Muscle of arm (tissue), 14 donors: Measurements from ENCODE around the gene MRPS18A. TPM values are rescaled to one million over a fixed set of nuclear protein-coding genes. Genes with fewer than 3 reads are reported as not detected.

Source experiments
- DNase-seq: peaks from one replicate; pipeline ENCODE4 v3.0.0-alpha.2; 2013
- long read RNA-seq, 11 donors: transcript quantifications; one replicate each; lab custom pipeline, GENCODE V29; 2026
- polyA plus RNA-seq, 12 donors: library from polyadenylated mRNA; unstranded; fragments of 120-200 nt; gene quantifications; one replicate each; pipeline ENCODE4 v1.2.1, GENCODE V29; 2013; ENCODE audit not compliant: insufficient read length in 12 of 12

The MRPS18A gene
- polyA plus RNA-seq: 10 to 100 TPM in 11 of 12 donors, not detected in 1; 26.7 to 38.0 (median 31.5) TPM
- long read RNA-seq, donor 1, transcript MRPS18A-202 (6 exons, 1,062 nt): major isoform, 24 of 25 reads
- long read RNA-seq, donor 1, partial matches to known transcripts: 0 of 25 reads
- long read RNA-seq, donor 1, other reads (novel, unspliced or antisense): 0 of 25 reads
- long read RNA-seq, donor 2, transcript MRPS18A-202 (6 exons, 1,062 nt): major isoform, 21 of 23 reads
- long read RNA-seq, donor 2, partial matches to known transcripts: 0 of 23 reads
- long read RNA-seq, donor 2, other reads (novel, unspliced or antisense): 0 of 23 reads
- long read RNA-seq, donor 3, transcript MRPS18A-202 (6 exons, 1,062 nt): major isoform, 8 of 8 reads
- long read RNA-seq, donor 3, partial matches to known transcripts: 0 of 8 reads
- long read RNA-seq, donor 3, other reads (novel, unspliced or antisense): 0 of 8 reads
- long read RNA-seq, donor 4, partial matches to known transcripts: 0 of 3 reads
- long read RNA-seq, donor 4, other reads (novel, unspliced or antisense): 0 of 3 reads
- long read RNA-seq, donor 5, transcript MRPS18A-202 (6 exons, 1,062 nt): major isoform, 40 of 42 reads
- long read RNA-seq, donor 5, partial matches to known transcripts: 0 of 42 reads
- long read RNA-seq, donor 5, other reads (novel, unspliced or antisense): 0 of 42 reads
- long read RNA-seq, donor 6, transcript MRPS18A-202 (6 exons, 1,062 nt): major isoform, 16 of 19 reads
- long read RNA-seq, donor 6, partial matches to known transcripts: 0 of 19 reads
- long read RNA-seq, donor 6, other reads (novel, unspliced or antisense): 0 of 19 reads
- long read RNA-seq, donor 7, transcript MRPS18A-202 (6 exons, 1,062 nt): major isoform, 9 of 10 reads
- long read RNA-seq, donor 7, partial matches to known transcripts: 0 of 10 reads
- long read RNA-seq, donor 7, other reads (novel, unspliced or antisense): 0 of 10 reads
- long read RNA-seq, donor 8, transcript MRPS18A-202 (6 exons, 1,062 nt): major isoform, 34 of 35 reads
- long read RNA-seq, donor 8, partial matches to known transcripts: 0 of 35 reads
- long read RNA-seq, donor 8, other reads (novel, unspliced or antisense): 0 of 35 reads
- long read RNA-seq, donor 9, transcript MRPS18A-202 (6 exons, 1,062 nt): major isoform, 23 of 24 reads
- long read RNA-seq, donor 9, partial matches to known transcripts: 0 of 24 reads
- long read RNA-seq, donor 9, other reads (novel, unspliced or antisense): 0 of 24 reads
- long read RNA-seq, donor 10, transcript MRPS18A-202 (6 exons, 1,062 nt): major isoform, 26 of 28 reads
- long read RNA-seq, donor 10, partial matches to known transcripts: 0 of 28 reads
- long read RNA-seq, donor 10, other reads (novel, unspliced or antisense): 0 of 28 reads
- long read RNA-seq, donor 11, transcript MRPS18A-202 (6 exons, 1,062 nt): major isoform, 17 of 20 reads
- long read RNA-seq, donor 11, partial matches to known transcripts: 0 of 20 reads
- long read RNA-seq, donor 11, other reads (novel, unspliced or antisense): 0 of 20 reads

DNA sequence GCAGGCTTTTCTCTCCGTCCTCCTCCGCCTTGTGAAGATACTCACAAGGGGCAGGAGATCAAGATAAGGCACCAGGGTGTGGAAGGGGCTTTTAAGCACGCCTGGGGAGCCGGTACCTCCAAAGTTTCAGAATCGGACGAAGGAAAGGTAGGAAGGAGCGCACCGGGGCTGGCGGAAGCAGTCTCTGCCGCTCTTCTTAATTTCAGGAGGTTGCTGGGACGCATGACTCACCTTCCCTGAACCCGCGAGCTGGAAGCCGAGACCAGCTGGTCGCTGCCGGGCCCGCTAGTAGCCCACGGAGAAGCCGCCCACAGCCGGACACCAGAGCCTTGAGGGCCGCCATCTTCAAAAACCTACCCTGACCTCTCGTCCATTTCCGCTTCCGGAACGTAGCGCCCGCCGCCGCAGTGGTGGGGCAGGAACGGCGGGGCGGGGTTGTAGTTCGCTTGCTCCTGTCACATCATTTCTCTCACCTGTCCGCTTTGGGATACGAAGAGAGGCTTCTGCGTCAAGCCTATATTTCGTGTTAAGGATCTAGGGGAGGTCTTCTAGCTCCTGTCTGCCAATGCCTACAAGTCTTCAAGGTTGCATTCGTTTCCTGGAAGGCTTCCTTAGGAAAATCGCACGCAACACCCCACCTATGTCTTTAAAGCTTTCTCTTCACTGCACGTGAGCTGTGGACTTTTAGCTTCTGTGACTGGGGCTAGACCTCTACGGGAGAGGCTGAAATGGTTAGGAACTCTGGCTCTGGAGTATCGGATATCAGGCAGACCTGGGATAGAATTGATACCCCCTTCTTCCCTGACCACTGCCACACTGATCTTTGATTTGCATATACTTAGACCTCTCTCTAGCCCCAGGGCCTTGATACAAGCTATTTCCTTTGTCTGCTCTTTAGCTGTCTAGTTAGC lies at the start of gene MRPS18A:
Gene MRPS18A (minus strand): TSS at position 355 of the 911 bp plus-strand sequence. CDS start 12 bp downstream, at position 343.
- DNase-seq: peak; percentile 77

DNA sequence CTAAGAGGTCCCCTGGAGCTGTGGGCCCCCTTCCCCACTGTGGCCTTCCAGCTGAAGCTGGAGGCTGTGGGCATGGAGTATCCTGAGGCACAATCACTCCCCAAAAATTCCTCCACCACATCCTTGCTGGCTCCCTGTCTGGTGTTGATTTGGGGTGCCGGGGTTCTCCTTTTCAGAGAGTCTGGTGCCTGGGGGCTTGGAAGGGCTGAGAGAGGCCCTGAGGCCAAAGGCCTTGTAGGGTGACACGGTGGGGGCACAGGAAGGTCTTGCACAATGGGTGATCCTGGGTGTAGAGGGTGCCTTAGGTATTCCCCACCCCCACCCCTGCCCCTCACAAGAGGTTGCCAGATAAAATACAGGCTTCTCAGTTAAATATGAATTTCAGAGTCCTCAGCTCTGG lies 49.3 kb upstream of the MRPS18A start:
- DNase-seq: no peak

DNA sequence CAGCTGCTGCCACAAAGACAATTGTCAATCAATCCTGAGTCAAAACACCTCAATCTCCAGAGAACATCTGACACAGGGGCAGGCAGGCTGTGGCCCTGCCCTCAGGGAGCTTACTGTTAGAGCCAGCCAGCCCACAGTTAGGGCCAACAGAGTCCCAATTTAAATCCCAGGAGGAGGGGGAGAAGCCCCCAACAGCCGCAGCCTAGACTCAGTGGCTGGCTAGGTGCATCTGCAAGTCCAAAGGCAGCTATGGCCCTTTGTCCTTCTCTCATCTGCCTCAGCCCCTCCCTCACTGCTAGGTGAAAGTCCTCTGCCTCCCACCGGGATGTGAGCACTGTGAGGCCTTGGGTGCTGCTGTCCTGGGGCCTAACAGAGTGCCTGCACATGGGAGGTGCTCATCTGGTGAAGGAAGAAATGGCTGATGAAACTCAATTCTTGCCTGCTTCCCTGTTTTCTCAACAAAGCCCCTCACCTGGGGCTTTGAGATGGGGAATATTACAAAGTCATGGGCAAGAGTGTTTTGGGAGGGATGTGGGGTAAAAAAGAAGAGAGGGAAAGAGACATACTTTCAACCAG lies 48.7 kb upstream of the MRPS18A start:
- DNase-seq: no peak

DNA sequence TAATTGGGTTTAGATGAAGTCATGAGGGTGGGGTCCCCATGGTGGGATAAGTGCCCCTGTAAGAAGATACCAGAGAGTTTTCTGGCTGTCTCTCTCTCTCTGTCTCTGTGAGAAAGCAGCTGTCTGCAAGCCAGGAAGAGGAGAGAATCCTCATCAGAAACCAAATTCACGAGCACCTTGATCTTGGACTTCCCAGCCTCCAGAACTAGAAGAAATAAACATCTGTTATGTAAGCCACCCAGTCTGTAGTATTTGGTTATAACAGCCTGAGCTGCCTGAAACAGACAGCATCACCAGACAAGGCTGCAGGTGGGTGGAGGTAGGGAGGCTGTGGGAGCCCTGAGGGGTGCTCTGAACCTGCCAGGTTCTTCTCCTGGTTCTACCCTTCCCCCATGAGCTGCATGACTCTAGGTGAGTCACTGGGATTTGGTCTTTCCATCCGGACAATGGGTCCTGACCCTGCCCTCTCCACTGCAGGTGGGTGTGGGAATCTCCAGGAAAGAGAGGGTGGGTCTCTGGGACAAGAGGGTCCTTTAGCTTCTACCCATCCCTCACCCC lies 48.1 kb upstream of the MRPS18A start:
- no peak for DNase-seq

DNA sequence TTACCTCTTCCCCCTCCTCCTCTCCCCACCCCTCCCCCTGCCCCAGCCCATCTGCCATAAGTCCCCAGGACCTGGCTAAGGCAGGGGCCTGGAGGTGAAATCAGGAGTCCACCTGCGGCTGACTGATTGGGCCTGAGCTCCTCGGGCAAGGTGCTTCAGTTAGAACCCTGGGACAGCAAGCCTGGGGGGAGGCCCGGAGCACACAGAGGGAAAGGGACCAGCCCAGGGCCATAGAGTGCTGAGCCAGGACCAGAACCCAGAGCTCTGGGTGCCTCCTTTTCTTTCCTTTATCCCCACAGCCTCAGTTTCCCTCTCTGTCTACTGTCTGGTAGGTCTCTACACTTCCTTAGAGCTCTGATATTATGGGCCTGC lies 46.7 kb upstream of the MRPS18A start:
- DNase-seq: no peak

DNA sequence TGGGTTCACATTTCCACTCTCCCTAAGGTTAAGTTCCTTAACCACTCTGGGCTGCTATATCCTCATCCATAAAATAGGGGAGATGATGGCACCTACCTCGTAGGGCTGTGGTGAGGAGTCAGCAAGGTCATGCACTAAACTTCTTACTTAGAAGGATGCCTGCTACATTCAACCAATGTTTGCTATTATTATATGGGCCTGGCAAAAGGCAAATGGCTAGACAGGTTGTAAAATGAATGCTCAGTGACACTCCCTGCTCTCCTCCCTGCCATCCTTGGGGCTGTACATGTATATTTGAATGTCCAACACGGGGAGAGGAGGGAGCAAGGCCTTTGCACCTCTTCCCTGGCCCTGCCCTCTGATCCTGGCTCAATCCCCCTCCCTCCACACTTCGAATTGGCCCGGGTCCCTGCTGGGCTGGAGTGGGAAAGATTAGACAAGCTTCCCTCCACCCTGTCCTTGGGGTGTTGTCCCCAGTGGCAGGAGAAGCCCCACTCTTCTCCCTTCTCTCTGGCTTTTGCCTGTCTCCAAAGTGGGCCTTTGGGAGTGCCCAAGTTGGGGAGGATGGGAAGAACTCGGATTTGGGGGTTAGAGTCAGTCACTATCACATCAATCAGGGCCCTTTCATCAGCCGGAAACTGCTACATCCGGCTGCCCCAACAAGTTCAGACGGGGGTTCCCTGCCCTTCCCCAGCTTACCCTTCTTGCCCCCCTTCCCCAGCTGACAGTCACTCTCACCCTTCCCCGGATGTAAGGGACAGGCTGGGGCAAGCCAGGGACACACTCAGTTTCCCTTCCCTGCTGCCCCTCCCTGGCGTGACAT lies 46.1 kb upstream of the MRPS18A start:
- DNase-seq: no peak

DNA sequence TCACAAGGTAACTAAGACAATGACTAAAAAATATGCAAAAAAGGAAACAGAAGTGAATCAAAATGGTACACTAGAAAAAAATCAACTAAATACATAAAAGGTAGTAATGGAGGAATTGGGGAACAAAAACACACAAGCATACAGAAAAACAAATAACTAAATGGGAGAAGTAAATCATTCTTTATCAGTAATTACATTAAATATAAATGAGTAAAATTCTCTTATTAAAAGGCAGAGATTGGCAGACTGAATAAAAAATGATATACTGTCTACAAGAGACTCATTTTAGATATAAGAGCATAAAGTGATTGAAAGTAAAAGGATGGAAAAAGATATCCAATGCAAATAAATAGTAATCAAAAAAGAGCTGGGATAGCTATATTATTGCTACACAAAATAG lies 43.0 kb upstream of the MRPS18A start:
- no peak for DNase-seq

DNA sequence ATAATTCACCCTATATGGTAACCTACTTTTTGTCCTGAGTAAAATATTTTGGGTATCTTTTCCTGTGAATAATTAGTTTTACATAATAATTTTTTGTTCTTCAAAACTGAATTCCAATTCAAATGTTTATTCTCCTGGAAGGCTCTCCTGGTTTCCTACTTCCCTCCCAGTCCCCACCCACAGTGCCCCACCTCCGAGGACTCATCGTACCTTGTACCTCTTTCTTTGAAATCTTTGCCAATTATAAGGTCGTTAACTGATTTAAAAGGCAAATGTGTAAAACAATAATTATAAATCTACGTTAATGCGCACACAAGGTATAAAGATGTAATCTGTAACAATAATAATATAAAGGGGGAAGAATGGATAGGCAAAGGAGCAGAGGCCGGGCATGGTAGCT lies 41.9 kb upstream of the MRPS18A start:
- DNase-seq: no peak

DNA sequence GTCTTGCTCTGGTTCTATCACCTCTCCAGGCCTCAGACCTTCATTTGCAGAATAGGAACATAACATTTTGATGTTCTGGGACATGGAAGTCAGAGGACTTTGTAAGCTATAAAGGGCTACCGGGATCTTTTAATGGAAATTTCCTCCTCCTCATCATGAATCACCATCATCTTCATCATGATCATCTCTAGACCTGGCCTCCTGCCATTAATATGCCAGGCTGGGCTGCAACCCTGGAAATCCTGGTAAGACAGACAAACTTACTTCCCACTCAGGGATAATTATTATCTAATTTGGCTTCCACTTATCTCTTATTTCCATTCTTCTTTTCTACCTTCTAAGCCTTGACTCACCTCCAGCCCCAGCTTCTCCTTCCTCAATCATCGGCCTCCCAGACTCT lies 41.0 kb upstream of the MRPS18A start:
- no peak for DNase-seq

DNA sequence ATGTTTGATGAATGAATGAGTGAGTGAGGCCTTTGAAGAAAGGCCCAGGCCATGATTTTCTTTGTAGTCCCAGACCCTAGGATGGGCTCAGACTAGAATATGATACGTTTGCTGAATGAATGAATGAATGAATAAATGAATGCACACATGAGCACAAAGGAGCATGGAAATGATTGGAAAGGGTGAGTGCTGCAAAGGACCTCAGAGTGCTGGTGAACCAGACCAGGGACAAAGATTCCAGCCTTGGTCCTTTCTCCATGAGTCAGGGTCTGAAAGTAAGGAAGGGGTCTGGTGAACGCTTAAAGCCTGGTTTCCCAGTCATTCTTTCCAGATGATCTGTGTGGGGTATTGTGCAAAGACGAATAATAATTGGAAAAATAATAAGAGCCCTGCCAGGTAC lies 40.0 kb upstream of the MRPS18A start:
- no peak for DNase-seq

DNA sequence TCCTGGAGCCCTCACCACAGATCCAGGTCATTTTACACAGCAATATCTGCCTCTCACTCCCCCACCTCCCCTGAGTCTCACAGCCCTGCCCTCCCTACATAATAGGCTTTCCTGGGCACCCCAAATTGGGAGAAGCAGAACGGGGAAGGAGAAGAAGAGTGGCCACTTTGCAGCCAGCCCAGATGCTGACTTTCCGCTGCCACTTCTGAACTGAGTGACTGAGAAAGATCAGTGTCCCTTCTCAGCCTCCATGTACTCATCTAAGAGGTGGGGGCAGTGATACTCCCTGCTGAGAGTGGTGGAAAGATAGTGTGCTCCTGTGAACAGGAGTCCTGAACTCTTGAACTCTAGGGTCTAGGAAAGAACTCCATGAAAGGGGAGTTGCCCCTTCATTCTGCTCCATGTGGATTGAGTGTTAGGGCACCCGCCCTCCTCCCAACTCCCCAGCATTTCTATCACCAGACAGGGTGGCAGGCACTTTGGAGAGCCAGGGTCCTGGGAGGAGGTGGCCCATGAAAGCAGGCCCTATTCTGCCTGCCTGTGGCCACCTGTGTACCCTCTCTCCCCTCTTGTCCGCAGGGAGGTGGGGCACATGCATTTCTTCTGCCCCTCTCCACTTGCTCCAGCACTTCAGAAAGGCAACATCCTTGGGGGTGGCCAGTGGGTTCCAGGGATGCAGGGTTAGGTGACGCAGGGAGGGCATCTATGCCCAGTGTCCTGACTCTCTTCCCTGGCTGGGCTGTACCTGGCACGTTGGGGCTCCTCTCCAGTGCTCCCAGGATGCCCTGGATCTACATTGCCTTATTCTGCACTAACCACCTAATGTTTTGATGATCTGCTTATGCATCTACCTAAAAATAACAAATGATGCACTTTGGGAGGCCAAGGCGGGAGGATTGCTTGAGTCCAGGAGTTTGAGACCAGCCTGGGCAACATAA lies 38.3 kb upstream of the MRPS18A start:
- no peak for DNase-seq

DNA sequence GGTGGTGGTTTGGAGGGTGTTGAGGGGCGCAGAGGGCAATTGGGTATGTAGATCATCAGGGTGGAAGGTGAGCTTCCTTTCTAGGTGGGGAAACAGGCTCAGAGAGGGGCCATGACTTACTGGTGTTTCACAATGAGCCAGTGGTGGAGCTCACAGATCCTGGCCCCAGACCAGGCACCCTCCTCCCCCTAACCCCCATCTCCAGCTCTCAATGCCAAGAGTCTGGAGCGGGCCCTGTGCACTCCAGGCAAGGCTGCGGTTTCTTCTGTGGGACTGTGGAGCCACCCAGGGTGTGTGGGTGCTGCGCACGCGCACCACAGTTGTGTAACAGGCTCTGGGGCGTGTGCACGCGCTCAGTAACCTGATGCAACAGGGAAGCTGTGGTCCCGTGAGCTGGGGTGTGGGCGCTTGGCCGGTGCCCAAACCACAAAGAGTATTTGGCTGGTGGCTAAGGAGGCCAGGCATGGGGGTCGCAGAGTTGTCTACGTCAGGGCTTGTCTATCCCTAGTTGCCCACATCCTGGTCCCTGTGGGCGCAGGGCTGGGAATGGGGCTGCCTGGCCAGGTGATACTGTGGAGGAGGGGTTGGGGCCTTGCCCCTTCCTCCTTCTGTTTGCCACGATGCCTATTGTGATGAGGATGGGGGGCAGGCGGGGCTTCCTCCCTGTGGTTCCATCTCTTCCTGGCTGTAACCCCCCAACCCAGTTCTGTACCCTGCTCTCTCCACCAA lies 37.5 kb upstream of the MRPS18A start:
- DNase-seq: no peak

DNA sequence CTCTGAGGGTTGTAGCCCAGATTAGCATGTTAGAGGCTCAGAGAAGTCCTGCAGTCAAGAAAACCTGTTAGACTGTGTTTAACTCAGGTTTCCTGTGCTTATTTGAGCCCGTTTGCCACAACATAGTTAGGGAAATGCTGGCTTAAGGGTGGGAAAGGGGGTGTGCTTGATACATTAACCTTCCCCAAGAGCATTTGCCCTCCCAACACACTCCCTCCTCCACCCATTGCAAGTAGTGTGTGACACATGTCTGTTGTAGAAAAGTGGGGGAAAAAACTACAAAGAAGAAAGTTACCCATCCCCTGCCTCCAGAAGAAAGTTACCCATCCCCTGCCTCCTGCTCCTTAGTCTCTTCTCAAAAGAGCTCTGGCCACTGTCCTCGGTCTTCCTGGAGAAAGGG lies 36.8 kb upstream of the MRPS18A start:
- DNase-seq: no peak

DNA sequence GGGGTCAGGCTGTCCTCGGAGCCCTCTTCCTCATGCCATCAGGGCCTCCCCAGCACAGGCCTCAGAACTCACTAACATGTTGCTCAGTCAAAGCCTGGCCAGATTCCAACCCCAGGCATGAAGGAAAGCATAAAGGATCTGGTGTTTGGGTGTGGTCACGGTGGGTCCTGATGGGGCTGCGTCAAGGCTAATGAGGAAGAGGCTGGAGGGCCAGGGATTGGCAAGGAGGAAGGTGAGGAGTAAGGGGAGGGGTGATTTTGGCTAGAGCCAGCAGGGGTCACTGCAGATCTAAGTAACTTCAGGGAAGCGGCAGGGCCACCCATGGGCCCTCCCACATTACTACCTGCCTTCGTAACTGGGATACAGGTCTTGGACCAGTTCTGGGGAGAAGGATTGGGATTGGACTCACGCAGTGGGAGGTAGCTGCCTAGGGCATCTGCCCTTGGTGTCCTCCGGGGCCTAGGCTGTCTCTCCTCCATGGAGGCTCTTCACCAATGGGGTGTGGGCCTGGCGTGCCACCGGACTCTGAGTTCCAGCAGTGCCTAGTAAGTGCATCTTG lies 36.2 kb upstream of the MRPS18A start:
- DNase-seq: no peak

DNA sequence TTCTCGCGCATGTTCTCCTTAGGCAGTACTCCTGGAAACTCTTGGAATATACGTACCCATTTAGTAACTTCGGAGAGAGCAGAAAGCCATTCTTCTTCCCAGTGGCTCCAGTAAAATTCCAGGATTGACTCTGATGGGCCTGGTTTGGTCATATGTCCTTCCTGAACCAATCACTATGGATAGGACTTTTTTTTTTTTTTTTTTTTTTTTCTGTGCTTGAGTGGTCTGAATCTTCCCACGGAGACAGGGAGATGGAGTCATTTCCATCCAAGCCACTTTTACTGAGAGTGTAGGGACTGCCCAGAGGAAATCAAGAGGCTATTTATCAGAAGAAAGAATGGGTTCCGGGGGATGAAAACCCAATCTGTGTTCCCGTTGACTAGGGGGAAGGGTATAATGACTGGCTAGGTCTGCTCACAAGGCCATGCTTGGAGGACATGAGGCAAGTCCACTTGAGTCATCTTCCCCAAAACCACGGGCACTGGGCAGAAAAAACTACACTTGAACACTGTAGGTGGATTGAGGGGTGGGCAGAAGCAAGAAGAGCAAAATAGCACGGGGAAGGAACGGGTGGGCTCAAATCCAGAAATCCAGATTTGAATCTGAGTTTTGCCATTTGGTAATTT lies 35.4 kb upstream of the MRPS18A start:
- no peak for DNase-seq

DNA sequence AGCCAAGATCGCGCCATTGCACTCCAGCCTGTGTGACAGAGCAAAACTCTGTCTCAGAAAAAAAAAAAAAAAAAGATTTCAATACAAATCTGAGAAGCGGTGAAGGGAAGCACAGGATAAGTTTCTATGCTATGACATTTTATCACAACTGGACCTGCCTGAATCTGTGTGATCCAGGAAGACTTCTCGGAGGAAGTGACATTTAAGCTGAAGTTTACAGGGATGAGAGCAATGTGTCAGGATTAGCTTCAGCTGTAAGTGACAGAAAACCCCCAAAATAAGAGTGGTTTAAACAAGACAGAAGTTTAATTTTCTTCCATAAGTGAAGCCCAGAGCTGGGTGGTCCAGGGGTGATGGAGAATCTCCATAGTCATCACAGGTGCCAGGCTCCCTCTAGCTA lies 33.4 kb upstream of the MRPS18A start:
- DNase-seq: no peak
